ENCODE data around the gene MYO3B.

- no peak for TF ChIP-seq CTCF (conservative IDR thresholded peaks at IDR 0.05; ENCODE audit: low read length)
- TF ChIP-seq EZH2phosphoT487 (IDR thresholded peaks at IDR 0.05; ENCODE audit: borderline replicate concordance, low read depth, low read length): no peak
Measured at GRCh38 chr2:170566138-170566537, 388.2 kb downstream of the MYO3B start.
